Sigmoid colon (tissue), 4 donors: ENCODE data around the gene QPCT.

Experiments used
- EP300 ChIP-seq, 4 donors: sonication (generic); formaldehyde crosslinking; IDR thresholded peaks; one replicate each; pipeline ENCODE4 v1.6.1; 2017; ENCODE audit warnings: antibody characterized with exemption in 4 of 4
- POLR2A ChIP-seq, 2 donors: fragments of 450-650 bp; IDR thresholded peaks; one replicate each; pipeline ENCODE4 v1.6.1; 2016; ENCODE audit warnings: antibody characterized with exemption in 2 of 2, mild to moderate bottlenecking in 2 of 2, moderate library complexity in 2 of 2
- POLR2AphosphoS5 ChIP-seq, 4 donors: sonication (generic); formaldehyde crosslinking; IDR thresholded peaks; one replicate each; pipeline ENCODE4 v1.6.1; 2017; ENCODE audit warnings: antibody characterized with exemption in 4 of 4
- TF ChIP-seq, protein P1 (sequence below), 4 experiments: fragments of 450-650 bp in 3 of 4; fragments of 200-600 bp in 1 of 4; IDR thresholded peaks; one replicate each; pipeline ENCODE4 v1.5.1; 2016 to 2019; ENCODE audit warnings: antibody characterized with exemption in 4 of 4, mild to moderate bottlenecking in 3 of 4, moderate library complexity in 2 of 4

GRCh38 chr2:37387148-37387835 lies 42.9 kb downstream of the QPCT start:
- TF ChIP-seq POLR2AphosphoS5 (IDR thresholded peaks at IDR 0.05) (no peak), POLR2A (IDR thresholded peaks at IDR 0.05) (no peak), EP300 (IDR thresholded peaks at IDR 0.05) (no peak)
- TF ChIP-seq, protein P1, sequence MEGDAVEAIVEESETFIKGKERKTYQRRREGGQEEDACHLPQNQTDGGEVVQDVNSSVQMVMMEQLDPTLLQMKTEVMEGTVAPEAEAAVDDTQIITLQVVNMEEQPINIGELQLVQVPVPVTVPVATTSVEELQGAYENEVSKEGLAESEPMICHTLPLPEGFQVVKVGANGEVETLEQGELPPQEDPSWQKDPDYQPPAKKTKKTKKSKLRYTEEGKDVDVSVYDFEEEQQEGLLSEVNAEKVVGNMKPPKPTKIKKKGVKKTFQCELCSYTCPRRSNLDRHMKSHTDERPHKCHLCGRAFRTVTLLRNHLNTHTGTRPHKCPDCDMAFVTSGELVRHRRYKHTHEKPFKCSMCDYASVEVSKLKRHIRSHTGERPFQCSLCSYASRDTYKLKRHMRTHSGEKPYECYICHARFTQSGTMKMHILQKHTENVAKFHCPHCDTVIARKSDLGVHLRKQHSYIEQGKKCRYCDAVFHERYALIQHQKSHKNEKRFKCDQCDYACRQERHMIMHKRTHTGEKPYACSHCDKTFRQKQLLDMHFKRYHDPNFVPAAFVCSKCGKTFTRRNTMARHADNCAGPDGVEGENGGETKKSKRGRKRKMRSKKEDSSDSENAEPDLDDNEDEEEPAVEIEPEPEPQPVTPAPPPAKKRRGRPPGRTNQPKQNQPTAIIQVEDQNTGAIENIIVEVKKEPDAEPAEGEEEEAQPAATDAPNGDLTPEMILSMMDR (IDR thresholded peaks at IDR 0.05) = no peak
